Liver (tissue), 3 donors: ENCODE results near the gene C14orf132.

Experiments used
- ATF3 ChIP-seq: IDR thresholded peaks from 2 replicates; pipeline ENCODE4 v1.6.1; 2016; ENCODE audit warnings: antibody characterized with exemption
- CTCF ChIP-seq: fragments of 150-350 bp; IDR thresholded peaks from 2 replicates; pipeline ENCODE4 v1.5.1; 2017; ENCODE audit warnings: improper control_type of control experiment, low read depth, low read length; ENCODE audit not compliant: missing input control
- HNF4A ChIP-seq, 2 donors: conservative IDR thresholded peaks; 2 replicates each; pipeline ENCODE4 v1.6.1; 2016; ENCODE audit warnings: antibody characterized with exemption in 2 of 2, mild to moderate bottlenecking in 2 of 2
- JUND ChIP-seq, 2 donors: IDR thresholded peaks; 2 replicates each; pipeline ENCODE4 v1.6.1; 2016; ENCODE audit warnings: antibody characterized with exemption in 2 of 2
- MAX ChIP-seq: IDR thresholded peaks from 2 replicates; pipeline ENCODE4 v1.6.1; 2016; ENCODE audit warnings: antibody characterized with exemption
- REST ChIP-seq: IDR thresholded peaks from 2 replicates; pipeline ENCODE4 v1.6.1; 2016; ENCODE audit warnings: antibody characterized with exemption, mild to moderate bottlenecking
- SP1 ChIP-seq: IDR thresholded peaks from 2 replicates; pipeline ENCODE4 v1.6.1; 2018; ENCODE audit warnings: antibody characterized with exemption, mild to moderate bottlenecking
- TAF1 ChIP-seq: conservative IDR thresholded peaks from 2 replicates; pipeline ENCODE4 v1.6.1; 2016; ENCODE audit warnings: antibody characterized with exemption, mild to moderate bottlenecking
- ZBTB33 ChIP-seq: IDR thresholded peaks from 2 replicates; pipeline ENCODE4 v1.6.1; 2016; ENCODE audit warnings: antibody characterized with exemption
- donor health status: healthy.
- donor health status: healthy.

- TF ChIP-seq REST (no peak), CTCF (no peak), MAX (no peak), TAF1 (no peak), ZBTB33 (no peak), HNF4A (conservative IDR thresholded peaks at IDR 0.05) (no peak), ATF3 (no peak), SP1 (no peak), JUND (IDR thresholded peaks at IDR 0.05) (no peak)
These were observed 10.8 kb downstream of the C14orf132 start for GRCh38 chr14:96049932-96050331.
